NT2/D1 (cell line): ENCODE measurements around the gene C1orf226.

Experiments
- SUZ12 ChIP-seq: IDR thresholded peaks from 2 replicates; pipeline ENCODE4 v1.6.1; 2011; ENCODE audit not compliant: insufficient read length, insufficient read depth; ENCODE audit errors: extremely low read depth
- YY1 ChIP-seq: IDR thresholded peaks from 2 replicates; pipeline ENCODE4 v1.6.1; 2011; ENCODE audit not compliant: insufficient read length, insufficient read depth
- ZNF274 ChIP-seq: IDR thresholded peaks from 2 replicates; pipeline ENCODE4 v1.6.1; 2011; ENCODE audit warnings: mild to moderate bottlenecking, low read depth, low read length

DNA sequence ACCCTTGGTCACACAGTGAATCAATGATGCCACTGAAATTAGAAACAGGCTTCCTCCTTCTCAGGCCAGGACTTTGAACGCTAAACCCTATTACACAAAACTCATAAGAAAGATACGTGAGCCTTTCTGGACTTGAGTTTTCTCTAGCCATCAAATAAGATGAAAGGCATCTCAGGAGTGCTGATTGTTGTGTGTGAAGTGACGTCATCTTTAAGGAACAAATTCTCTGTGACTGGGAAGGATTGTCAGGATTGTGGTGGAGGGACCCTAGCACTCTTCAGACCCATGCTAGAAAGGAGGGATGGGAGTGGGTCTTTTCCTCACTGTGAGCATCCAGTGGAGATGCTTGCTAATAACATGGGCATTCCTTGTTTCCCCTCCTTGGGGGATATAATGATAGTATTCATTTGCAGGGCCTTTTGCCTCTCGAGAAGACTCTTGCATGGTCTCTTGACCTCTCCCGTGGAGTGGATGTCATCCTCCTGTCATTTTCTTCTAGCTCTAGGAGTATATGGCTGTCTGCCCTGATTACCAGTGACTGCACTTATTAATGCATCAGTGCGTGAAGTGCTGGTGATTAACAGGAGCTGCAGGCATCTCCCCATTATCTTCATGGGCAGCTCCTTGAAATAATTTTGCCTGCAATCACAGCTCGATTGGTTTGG is 44.8 kb upstream of the C1orf226 start:
- no peak for TF ChIP-seq ZNF274
- TF ChIP-seq YY1 = no peak
- no peak for TF ChIP-seq SUZ12
